ENCODE results near the gene KLHL29.

The KLHL29 gene

DNA sequence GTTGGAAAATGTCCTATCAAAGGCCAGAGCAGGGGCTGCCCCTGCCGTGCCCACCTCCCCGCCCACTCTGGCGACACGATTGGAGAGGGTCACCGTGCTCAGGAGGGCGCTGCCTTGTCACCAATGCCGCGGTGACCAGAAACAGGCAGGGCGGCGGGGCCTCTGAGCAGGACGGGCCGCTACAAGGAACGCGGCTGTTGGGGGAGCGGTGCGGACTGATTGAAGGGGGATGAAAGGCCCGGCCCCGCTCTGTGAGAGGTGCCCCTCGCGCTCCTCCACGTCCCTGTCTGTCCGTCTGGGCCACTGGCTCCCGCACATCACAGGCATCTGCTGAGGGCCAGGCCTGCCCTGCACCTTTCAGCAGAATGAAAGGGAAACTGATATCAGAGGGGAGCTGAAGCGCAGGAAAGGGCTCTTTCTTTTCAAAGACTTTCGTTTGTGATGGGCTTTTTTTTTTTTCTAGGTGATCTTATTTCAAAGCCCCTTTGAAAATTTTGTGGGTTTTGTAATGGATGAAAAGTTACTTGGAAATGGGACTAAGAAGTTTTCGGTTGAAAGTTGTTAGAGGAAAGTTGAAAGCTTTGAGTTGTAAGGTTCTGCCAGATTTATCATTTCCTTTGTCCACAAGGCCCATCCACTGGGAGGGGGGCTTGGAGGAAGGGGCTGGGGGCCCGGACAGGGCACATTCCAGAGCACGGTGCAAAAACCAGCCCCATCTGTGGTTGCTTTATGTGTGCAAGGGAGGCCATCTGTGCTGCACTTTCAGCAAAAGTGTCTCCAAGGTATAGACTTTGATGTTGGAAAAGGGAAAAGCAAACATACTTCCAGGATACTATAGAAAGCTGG, 244.2 kb downstream of the KLHL29 start:
- Histone ChIP-seq H2AFZ (ENCODE audit: low read length) (no peak overlapping the region), H3K36me3 (replicated peaks; ENCODE audit: insufficient read depth, low read length) (no peaks in the 10 kb centered on the region), H3K79me2 (ENCODE audit: low read length) (no peaks in the 10 kb centered on the region), H4K20me1 (ENCODE audit: insufficient read depth, low read length) (no peaks in the 10 kb centered on the region), H3K4me2 (ENCODE audit: low read depth, low read length) (no peak overlapping the region), H3K4me3 (ENCODE audit: low read length) (no peak overlapping the region), H3K9ac (ENCODE audit: low read length) (no peak overlapping the region), H3K27ac (ENCODE audit: low read length) (no peak overlapping the region), H3K9me3 (replicated peaks; ENCODE audit: insufficient read depth, low read length) (no peaks in the 10 kb centered on the region), H3K9me2 (replicated peaks; ENCODE audit: insufficient read depth, low read length) (no peaks in the 10 kb centered on the region), H3K4me1 (ENCODE audit: low read length) (no peaks in the 10 kb centered on the region), H3K27me3 (replicated peaks; ENCODE audit: insufficient read depth, low read length) (no peaks in the 10 kb centered on the region), H3F3A (ENCODE audit: insufficient read depth, low read length) (no peaks in the 10 kb centered on the region)
- DNase-seq: no peak
- TF ChIP-seq EZH2 (optimal IDR thresholded peaks at IDR 0.05; ENCODE audit: low read depth, low read length) (no peak), EZH2phosphoT487 (IDR thresholded peaks at IDR 0.05; ENCODE audit: low read length) (no peak)
- TF ChIP-seq, protein P1, sequence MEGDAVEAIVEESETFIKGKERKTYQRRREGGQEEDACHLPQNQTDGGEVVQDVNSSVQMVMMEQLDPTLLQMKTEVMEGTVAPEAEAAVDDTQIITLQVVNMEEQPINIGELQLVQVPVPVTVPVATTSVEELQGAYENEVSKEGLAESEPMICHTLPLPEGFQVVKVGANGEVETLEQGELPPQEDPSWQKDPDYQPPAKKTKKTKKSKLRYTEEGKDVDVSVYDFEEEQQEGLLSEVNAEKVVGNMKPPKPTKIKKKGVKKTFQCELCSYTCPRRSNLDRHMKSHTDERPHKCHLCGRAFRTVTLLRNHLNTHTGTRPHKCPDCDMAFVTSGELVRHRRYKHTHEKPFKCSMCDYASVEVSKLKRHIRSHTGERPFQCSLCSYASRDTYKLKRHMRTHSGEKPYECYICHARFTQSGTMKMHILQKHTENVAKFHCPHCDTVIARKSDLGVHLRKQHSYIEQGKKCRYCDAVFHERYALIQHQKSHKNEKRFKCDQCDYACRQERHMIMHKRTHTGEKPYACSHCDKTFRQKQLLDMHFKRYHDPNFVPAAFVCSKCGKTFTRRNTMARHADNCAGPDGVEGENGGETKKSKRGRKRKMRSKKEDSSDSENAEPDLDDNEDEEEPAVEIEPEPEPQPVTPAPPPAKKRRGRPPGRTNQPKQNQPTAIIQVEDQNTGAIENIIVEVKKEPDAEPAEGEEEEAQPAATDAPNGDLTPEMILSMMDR (IDR thresholded peaks at IDR 0.05; ENCODE audit: low read length): no peak

DNA sequence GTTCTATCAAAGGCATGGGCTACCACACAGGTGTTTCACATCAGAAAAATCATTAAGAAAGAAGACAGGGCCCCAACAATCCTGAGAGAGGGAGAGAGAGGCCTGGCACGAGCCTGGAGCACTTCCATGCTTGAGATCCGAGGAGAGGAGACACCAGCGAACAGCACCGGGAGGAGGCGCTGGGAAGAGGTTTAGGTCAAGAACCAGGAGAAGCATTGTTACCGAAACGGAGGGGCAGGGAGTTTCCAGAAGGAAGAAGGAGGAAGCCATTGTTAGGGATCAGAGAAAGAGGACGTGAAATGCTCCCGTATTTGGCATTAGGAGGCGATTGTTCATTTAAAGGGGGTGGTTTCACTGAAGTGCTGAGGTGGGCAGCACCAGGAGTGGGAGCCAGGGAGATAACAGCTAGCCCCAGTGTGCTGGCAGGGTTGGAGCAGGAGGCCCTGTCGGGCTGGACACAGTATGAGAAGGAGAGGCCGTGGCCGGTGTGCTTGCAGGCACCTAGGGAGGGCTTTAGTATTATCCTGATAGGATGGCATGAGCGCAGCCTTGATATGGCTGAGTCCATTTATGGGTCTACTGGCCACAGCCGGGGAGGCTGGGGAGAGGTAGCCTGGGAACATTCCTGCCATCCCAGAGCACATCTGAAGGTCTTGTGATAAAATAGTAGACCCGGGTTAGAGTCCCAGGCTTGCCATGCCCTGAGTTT, 244.9 kb downstream of the KLHL29 start:
- no peak for DNase-seq
- Histone ChIP-seq H3K9ac (ENCODE audit: low read length) (no peak overlapping the region), H2AFZ (ENCODE audit: low read length) (no peak overlapping the region), H3K4me3 (ENCODE audit: low read length) (no peak overlapping the region), H3K9me2 (replicated peaks; ENCODE audit: insufficient read depth, low read length) (no peaks in the 10 kb centered on the region), H4K20me1 (ENCODE audit: insufficient read depth, low read length) (no peaks in the 10 kb centered on the region), H3K27me3 (replicated peaks; ENCODE audit: insufficient read depth, low read length) (no peaks in the 10 kb centered on the region), H3K4me1 (ENCODE audit: low read length) (no peaks in the 10 kb centered on the region), H3K27ac (ENCODE audit: low read length) (no peak overlapping the region), H3K79me2 (ENCODE audit: low read length) (no peaks in the 10 kb centered on the region), H3K36me3 (replicated peaks; ENCODE audit: insufficient read depth, low read length) (no peaks in the 10 kb centered on the region), H3K4me2 (ENCODE audit: low read depth, low read length) (no peak overlapping the region), H3K9me3 (replicated peaks; ENCODE audit: insufficient read depth, low read length) (no peaks in the 10 kb centered on the region), H3F3A (ENCODE audit: insufficient read depth, low read length) (no peaks in the 10 kb centered on the region)
- no peak for TF ChIP-seq EZH2 (optimal IDR thresholded peaks at IDR 0.05; ENCODE audit: low read depth, low read length)
- no peak for TF ChIP-seq EZH2phosphoT487 (IDR thresholded peaks at IDR 0.05; ENCODE audit: low read length)
- TF ChIP-seq, protein P1 (IDR thresholded peaks at IDR 0.05; ENCODE audit: low read length): no peak

DNA sequence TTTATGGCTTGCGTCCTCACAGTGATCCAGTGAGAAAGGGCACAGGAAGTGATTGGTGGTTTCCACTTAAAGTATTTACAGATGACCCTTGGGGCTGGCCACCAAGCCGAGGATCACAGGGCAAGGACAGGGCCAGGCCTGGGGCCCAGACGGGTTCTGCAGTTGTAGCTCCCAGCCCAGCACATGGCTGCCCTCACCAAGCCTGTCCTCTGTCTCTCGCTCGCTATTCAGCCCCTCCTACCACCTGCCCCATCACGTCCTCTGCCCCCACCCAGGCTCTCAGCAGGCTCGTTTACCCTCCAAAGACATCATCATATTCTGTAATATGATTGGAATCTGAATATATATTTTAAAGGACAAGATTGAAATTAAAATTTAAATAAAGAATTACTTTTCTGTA, 246.0 kb downstream of the KLHL29 start:
- Histone ChIP-seq H2AFZ (ENCODE audit: low read length) (no peak overlapping the region), H3K27me3 (replicated peaks; ENCODE audit: insufficient read depth, low read length) (no peaks in the 10 kb centered on the region), H3K9me2 (replicated peaks; ENCODE audit: insufficient read depth, low read length) (no peaks in the 10 kb centered on the region), H3F3A (ENCODE audit: insufficient read depth, low read length) (no peaks in the 10 kb centered on the region), H3K4me2 (ENCODE audit: low read depth, low read length) (no peak overlapping the region), H4K20me1 (ENCODE audit: insufficient read depth, low read length) (no peaks in the 10 kb centered on the region), H3K79me2 (ENCODE audit: low read length) (no peaks in the 10 kb centered on the region), H3K9ac (ENCODE audit: low read length) (no peak overlapping the region), H3K36me3 (replicated peaks; ENCODE audit: insufficient read depth, low read length) (no peaks in the 10 kb centered on the region), H3K4me1 (ENCODE audit: low read length) (no peaks in the 10 kb centered on the region), H3K4me3 (ENCODE audit: low read length) (no peak overlapping the region), H3K27ac (ENCODE audit: low read length) (no peak overlapping the region), H3K9me3 (replicated peaks; ENCODE audit: insufficient read depth, low read length) (no peaks in the 10 kb centered on the region)
- TF ChIP-seq, protein P1 (IDR thresholded peaks at IDR 0.05; ENCODE audit: low read length): no peak
- TF ChIP-seq EZH2 (optimal IDR thresholded peaks at IDR 0.05; ENCODE audit: low read depth, low read length) (no peak), EZH2phosphoT487 (IDR thresholded peaks at IDR 0.05; ENCODE audit: low read length) (no peak)
- DNase-seq: no peak
